WERI-Rb-1 (cell line): Measurements from ENCODE around the gene AIPL1.

ENCODE experiments used
- DNase-seq: peaks from one replicate; pipeline ENCODE4 v3.0.0-alpha.2; 2020
- H3K27ac ChIP-seq: fragments of 250-450 bp; sonication (Bioruptor Pico); 2 replicates; pipeline ENCODE4 v1.5.1; 2020; ENCODE audit warnings: mild to moderate bottlenecking, moderate library complexity
- H3K27me3 ChIP-seq: fragments of 250-450 bp; sonication (Bioruptor Pico); 2 replicates; pipeline ENCODE4 v1.5.1; 2021; ENCODE audit warnings: mild to moderate bottlenecking, low read depth, moderate library complexity; ENCODE audit not compliant: insufficient read depth, severe bottlenecking
- H3K36me3 ChIP-seq: fragments of 250-450 bp; sonication (Bioruptor Pico); 2 replicates; pipeline ENCODE4 v1.5.1; 2020; ENCODE audit warnings: mild to moderate bottlenecking, moderate library complexity
- H3K4me3 ChIP-seq: 2 replicates; pipeline ENCODE4 v1.5.1; 2011; ENCODE audit warnings: low read depth, mild to moderate bottlenecking, control low read depth, low read length
- H3K9me3 ChIP-seq: fragments of 250-450 bp; sonication (Bioruptor Pico); 2 replicates; pipeline ENCODE4 v1.5.1; 2021; ENCODE audit warnings: mild to moderate bottlenecking, moderate library complexity; ENCODE audit not compliant: severe bottlenecking
- TF ChIP-seq, protein P1 (sequence below): IDR thresholded peaks from 2 replicates; pipeline ENCODE4 v1.5.1; 2011; ENCODE audit warnings: low read depth, mild to moderate bottlenecking, control low read depth, inconsistent platforms, low read length

The AIPL1 gene

GRCh38 chr17:6408735-6409134, 26.2 kb downstream of the AIPL1 start:
- no peak for DNase-seq
- Histone ChIP-seq H3K4me3 (no peak overlapping the region), H3K36me3 (no peaks in the 10 kb centered on the region), H3K9me3 (peaks cover 7% of the 10 kb centered on the region), H3K27ac (no peak overlapping the region), H3K27me3 (no peaks in the 10 kb centered on the region)
- TF ChIP-seq, protein P1, sequence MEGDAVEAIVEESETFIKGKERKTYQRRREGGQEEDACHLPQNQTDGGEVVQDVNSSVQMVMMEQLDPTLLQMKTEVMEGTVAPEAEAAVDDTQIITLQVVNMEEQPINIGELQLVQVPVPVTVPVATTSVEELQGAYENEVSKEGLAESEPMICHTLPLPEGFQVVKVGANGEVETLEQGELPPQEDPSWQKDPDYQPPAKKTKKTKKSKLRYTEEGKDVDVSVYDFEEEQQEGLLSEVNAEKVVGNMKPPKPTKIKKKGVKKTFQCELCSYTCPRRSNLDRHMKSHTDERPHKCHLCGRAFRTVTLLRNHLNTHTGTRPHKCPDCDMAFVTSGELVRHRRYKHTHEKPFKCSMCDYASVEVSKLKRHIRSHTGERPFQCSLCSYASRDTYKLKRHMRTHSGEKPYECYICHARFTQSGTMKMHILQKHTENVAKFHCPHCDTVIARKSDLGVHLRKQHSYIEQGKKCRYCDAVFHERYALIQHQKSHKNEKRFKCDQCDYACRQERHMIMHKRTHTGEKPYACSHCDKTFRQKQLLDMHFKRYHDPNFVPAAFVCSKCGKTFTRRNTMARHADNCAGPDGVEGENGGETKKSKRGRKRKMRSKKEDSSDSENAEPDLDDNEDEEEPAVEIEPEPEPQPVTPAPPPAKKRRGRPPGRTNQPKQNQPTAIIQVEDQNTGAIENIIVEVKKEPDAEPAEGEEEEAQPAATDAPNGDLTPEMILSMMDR: no peak

DNA sequence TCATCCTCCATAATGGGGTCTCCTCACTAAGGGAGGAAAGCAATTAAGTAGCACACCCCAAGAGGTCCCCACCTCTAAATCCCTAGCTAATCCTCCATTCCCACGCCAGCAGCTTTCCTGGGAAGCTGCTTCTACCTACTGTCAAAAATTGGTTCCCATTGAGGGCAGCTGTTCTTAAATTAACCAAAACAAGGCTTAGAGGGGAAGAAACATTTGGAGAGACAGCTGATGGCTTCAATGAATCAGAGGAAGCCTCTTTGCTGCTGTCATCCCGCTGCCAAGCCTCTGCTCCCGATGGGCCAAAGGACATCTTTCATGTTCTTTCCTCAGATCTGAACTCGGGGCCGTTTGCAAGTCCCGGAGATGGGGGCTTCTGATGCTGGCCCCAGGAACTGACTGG, 26.6 kb downstream of the AIPL1 start:
- no peak for DNase-seq
- Histone ChIP-seq H3K4me3 (no peak overlapping the region), H3K36me3 (no peaks in the 10 kb centered on the region), H3K27ac (no peak overlapping the region), H3K9me3 (peaks cover 7% of the 10 kb centered on the region), H3K27me3 (no peaks in the 10 kb centered on the region)
- TF ChIP-seq, protein P1: no peak

GRCh38 chr17:6402258-6402657, 32.7 kb downstream of the AIPL1 start:
- no peak overlapping the region for H3K4me3 ChIP-seq
- DNase-seq: no peak
- TF ChIP-seq, protein P1: no peak
- no peaks in the 10 kb centered on the region for H3K27me3 ChIP-seq
- H3K36me3 ChIP-seq: no peaks in the 10 kb centered on the region
- H3K9me3 ChIP-seq: no peaks in the 10 kb centered on the region
- H3K27ac ChIP-seq: no peak overlapping the region

GRCh38 chr17:6398955-6399354, 36.0 kb downstream of the AIPL1 start:
- TF ChIP-seq, protein P1: no peak
- H3K4me3 ChIP-seq: no peak overlapping the region
- no peaks in the 10 kb centered on the region for H3K27me3 ChIP-seq
- no peaks in the 10 kb centered on the region for H3K9me3 ChIP-seq
- H3K27ac ChIP-seq: no peak overlapping the region
- DNase-seq: no peak
- H3K36me3 ChIP-seq: no peaks in the 10 kb centered on the region

DNA sequence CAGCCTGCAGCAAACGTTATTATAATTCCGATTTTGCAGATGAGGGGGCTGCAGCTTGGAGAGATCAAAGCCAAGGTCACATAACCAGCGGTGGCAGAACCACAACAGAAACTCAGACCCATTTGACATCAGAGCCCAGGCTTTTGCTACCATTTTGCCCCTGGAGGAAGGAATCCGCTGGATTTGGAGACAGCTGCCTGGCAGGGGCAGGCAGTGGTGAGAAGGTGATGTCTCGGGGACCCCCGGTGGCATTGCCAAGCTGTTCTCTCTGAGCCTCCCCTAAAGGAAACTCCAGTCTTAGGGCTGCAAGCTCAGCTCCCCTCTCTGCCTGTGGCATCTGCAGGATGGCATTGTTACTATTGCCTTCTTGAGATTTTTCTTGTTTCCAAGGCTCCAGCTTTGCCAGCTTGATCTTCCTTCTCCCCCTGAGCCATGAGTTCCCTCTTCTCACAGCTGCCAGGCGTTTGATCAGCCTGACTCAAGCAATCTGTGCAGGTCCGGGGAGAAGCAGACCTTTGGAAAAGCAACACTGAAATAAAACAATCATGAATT, 40.8 kb downstream of the AIPL1 start:
- no peaks in the 10 kb centered on the region for H3K27me3 ChIP-seq
- H3K27ac ChIP-seq: no peak overlapping the region
- DNase-seq: no peak
- no peaks in the 10 kb centered on the region for H3K9me3 ChIP-seq
- H3K36me3 ChIP-seq: no peaks in the 10 kb centered on the region
- TF ChIP-seq, protein P1: no peak
- H3K4me3 ChIP-seq: no peak overlapping the region

- H3K36me3 ChIP-seq: no peaks in the 10 kb centered on the region
- TF ChIP-seq, protein P1: no peak
- DNase-seq: no peak
- no peak overlapping the region for H3K27ac ChIP-seq
- H3K9me3 ChIP-seq: no peaks in the 10 kb centered on the region
- no peaks in the 10 kb centered on the region for H3K27me3 ChIP-seq
- no peak overlapping the region for H3K4me3 ChIP-seq
Observed at GRCh38 chr17:6393351-6393952, 41.5 kb downstream of the AIPL1 start.
